ENCODE data around the gene BCAR1.
"Not testable (repeated sequence)": the region's sequence is repeated elsewhere in the genome, so short reads cannot be mapped to it uniquely, and the experiment has no call there.

The BCAR1 gene

DNA sequence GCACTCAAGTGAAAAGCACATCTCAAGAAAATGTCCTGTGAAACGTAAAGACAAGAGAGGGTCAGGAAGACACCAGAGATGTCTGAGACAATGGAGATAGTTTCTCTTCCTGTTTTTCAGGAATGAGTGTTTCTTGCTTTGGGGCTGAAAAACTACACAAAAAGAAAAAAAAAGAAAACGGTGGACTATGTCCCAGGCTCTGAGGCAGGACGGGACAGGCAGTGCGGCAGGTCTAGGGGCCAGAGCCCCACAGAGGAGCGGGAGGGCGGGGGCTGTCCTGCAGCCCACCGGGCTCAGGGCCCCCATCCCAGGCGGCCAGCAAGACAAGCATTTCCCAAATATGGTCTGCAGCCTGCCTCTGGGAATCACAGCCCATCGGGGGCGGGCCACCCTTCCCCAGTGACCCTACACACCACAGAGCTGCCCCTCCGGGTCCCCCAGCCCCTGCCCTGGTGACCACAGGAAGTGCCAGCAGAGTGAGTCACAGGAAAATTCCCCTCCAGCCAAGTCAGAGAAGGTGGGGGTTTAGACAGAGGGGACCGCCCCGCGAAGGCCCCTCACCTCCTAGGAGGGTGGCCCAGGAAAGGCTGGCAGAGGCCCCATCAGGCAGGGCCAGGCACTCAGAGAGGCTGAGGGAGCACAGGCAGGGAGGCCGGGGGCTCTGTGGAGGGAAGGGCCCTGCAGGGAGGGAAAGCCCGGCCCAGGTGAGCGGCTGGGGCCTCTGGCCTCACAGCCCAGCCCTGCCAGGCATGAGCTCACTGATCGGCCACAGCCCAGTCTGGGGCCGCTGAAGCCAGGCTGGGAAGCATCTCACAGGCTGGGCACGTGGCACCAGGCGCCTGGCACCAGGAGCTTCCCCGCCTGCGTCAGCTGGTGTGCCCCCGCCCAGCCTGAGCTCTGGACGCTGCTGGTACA, 6.3 kb downstream of the BCAR1 start:
- TF ChIP-seq, protein P1, sequence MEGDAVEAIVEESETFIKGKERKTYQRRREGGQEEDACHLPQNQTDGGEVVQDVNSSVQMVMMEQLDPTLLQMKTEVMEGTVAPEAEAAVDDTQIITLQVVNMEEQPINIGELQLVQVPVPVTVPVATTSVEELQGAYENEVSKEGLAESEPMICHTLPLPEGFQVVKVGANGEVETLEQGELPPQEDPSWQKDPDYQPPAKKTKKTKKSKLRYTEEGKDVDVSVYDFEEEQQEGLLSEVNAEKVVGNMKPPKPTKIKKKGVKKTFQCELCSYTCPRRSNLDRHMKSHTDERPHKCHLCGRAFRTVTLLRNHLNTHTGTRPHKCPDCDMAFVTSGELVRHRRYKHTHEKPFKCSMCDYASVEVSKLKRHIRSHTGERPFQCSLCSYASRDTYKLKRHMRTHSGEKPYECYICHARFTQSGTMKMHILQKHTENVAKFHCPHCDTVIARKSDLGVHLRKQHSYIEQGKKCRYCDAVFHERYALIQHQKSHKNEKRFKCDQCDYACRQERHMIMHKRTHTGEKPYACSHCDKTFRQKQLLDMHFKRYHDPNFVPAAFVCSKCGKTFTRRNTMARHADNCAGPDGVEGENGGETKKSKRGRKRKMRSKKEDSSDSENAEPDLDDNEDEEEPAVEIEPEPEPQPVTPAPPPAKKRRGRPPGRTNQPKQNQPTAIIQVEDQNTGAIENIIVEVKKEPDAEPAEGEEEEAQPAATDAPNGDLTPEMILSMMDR (conservative IDR thresholded peaks at IDR 0.05), result no peak
- no peak for TF ChIP-seq ZFX (IDR thresholded peaks at IDR 0.05)
- H3K27ac ChIP-seq, result peak overlapping the region; percentile 67

DNA sequence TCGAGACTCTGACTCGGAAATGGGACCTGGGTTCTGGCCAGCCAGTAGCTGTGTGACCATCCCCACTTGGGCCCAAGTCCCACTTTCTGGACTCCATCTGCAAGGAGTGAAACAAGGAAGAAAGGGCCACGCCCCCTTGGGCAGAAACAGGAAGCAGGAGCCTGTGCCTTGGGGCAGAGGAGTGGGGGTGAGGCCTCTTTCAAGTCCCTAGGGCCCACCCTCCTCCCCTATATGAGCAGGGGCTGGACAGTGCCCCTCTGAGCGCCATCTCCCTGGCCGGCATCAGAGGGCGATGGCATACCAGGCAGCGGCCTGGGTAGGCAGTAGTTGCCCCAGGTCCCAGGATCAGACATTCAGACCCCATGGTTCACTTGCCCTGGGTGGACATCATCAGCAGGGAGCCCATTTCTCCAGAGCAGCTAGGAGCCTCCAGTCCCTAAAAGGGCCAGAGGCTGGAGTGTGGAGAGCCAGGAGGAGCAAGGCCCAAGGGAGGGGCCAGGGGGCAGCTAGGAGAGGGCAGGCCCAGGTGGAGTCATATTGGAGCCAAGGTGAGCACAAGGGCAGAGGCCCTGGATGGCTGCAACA, 7.1 kb downstream of the BCAR1 start:
- TF ChIP-seq, protein P1 (conservative IDR thresholded peaks at IDR 0.05), result no peak
- peak overlapping the region; percentile 67 for H3K27ac ChIP-seq

DNA sequence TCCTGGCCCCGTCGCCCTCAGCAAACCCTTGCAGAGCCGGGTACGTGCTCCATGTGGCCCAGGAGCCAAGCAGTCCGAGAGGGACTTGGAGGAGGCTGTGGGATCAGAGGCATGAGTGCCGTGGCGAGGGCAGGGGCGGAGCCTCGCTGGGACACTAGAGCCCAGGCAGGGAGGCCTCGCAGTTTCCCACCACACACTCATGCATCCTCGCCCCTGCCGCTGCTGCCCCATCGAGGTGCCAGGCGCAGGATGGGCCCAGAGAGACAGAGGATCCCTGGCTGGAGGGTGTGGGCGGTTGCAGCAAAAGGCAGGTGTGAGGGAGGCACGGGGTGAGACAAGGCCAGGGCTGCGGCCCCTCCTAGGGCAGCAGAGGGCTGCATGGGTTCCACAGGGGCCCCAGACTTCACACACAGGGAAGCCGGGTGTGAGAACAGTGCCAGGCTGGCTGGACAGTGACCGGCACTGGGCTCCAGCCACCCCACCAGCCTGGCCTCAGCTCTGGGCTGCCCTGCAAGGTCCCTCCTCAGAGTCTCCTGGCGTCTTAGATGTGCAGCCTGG, 7.7 kb downstream of the BCAR1 start:
- TF ChIP-seq ZFX (IDR thresholded peaks at IDR 0.05), result no peak
- TF ChIP-seq, protein P1 (conservative IDR thresholded peaks at IDR 0.05), result no peak
- H3K27ac ChIP-seq, result peak overlapping the region; percentile 67

DNA sequence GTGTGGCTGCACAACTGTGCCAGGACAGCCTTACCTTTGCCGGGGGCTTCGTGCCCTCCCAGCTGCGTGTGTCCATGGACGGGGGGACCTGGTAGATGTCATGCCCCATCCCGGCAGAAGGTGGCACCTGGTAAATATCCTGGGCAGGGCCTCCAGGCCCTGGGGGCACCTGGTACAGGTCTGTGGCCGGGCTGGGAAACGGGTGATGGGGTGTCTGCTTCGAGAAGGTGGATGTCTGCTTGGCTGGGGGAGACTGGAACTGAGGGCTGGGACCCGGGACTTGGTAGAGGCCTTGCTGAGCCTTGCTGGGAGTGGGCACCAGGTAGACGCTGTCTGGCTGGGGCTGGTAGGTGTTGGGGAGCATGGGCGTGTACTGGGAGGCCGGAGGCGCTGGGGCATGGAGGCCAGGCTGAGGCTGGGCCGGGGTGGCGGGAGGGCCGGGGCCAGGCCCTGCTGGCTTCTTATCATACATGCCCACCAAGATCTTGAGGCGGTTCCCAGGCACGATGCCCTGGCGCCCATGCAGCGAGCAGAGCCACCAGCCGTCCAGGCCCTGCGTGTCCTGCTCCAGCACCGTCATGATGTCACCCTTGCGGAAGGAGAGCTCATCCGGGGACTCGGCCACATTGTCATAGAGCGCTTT, 8.9 kb downstream of the BCAR1 start:
- H3K27ac ChIP-seq, result not testable (repeated sequence)

DNA sequence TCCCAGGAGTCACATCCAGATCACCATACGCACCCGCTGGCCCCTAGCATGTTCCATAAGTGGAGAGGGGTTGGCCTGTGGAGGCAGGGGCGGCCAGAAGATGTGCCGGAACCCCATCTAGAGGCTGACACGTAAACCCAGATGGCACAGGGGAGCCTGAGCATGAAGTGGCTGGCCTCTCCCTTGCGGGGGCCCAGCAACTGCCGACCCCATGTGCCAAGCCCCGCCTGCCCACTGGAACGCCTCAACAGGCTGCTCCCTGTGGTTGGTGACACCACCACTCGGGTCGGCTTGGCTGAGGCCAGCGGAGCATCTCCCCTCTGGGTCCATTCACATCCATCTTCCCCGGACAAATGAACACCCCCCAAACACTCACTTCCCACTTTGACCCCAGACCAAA, 9.5 kb downstream of the BCAR1 start:
- TF ChIP-seq, protein P1 (conservative IDR thresholded peaks at IDR 0.05), result no peak
- TF ChIP-seq ZFX (IDR thresholded peaks at IDR 0.05), result no peak
- no peak overlapping the region for H3K27ac ChIP-seq

DNA sequence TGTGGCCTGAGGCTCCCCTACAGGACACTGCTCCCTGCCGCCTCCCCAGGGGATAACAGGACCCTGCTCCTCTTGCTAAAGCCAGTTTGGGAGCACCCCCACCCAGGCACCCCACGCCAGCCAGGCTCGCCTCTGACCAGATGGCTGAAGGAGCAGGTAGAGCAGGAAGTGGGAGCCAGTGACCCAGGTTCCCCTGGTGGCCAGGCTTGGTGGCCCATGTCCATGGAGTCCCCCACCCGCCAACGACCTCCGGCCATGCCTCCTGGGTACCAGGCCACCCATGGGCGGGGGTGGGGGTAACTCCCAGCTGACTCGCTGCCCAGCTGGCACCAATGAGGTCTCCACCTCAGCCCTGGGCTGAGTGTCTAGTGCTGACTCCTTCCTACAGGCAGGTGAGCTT, 10.0 kb downstream of the BCAR1 start:
- H3K27ac ChIP-seq, result no peak overlapping the region
- TF ChIP-seq, protein P1 (conservative IDR thresholded peaks at IDR 0.05), result no peak
- no peak for TF ChIP-seq ZFX (IDR thresholded peaks at IDR 0.05)

DNA sequence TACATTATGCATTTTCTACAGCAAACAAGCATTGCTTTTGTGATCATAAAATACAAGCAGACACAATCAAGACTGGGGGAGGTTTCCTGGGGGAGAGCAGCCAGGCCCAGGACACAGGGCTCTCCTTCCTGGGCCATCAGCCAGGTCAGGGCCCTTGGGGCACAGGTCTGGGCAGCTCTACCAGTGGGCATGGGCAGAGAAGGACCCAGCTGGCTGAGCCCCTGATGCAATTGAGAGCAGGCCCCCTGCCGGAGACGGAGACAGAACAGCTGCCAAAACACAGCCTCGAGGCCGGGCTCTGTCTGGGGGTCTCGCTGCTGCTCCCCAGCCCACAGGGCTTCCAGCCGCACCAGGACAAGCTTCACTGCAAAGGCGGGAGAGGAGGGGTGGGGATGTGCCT, 10.8 kb downstream of the BCAR1 start:
- peak overlapping the region; percentile 74 for H3K27ac ChIP-seq

DNA sequence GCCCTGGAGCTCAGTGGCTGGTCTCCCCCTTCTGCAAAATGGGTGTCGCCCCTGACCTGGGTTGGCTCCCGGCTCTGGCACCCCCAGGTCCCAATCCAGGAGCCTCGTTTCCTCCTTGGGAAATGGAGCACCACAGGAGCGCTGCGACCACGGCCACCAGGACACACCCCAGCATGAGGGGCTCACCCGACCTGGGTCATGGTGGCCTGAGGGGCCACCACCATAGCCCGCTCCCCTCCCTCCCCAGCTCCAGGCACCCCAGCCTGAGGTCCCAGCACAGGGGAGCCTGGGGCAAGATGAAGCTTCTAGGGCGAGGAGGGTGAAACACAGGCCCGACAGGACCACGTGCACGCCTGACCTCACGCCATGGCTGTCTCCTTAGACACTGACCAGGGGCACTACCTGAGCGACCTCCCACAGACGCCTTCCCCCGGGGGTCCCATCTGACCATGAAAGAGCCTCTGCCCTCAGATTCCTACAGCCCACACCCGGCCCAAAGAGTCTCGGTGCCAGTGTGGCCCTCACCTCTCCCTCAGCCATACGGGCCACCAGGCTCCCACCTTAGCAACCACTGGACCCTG, 11.8 kb downstream of the BCAR1 start:
- H3K27ac ChIP-seq, result peak overlapping the region; percentile 74

More for the DNA sequence above, 11.8 kb downstream of the BCAR1 start:
- TF ChIP-seq, protein P1 (conservative IDR thresholded peaks at IDR 0.05), result no peak
- TF ChIP-seq ZFX (IDR thresholded peaks at IDR 0.05), result no peak
